ENCODE data around the gene MAGI2. TPM values are rescaled to one million over a fixed set of nuclear protein-coding genes. Genes with fewer than 3 reads are reported as not detected.

MAGI2 gene
- total and polyA plus RNA-seq, 2 experiments from 2014 or later: 10.4 to 26.4 TPM

DNA sequence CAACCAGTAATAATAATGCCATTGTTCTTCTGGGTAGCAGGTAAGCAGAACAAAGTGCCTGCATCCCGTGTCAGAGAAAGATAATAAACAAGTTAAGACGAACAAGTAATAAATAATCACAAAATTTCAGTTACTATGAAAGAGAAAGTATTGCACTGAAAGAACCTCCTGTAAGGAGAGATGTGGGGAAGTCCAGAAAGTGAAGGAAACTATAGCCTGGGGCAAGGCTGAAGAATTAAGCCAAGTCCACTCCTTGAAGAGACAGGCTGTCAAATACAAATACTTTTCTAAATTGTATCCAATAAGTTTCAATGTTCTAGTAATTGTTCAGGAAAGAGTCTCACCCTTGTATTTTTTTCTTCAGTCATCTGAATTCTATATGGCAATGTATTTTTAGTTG is 611.4 kb downstream of the MAGI2 start:
- H3K27ac ChIP-seq (ENCODE audit: low read depth): no peak overlapping the region
- no peak overlapping the region for H3K4me2 ChIP-seq
- no peaks in the 10 kb centered on the region for H3K27me3 ChIP-seq (ENCODE audit: insufficient read depth)
- Mint-ChIP-seq H3K9me3 (no peaks in the 10 kb centered on the region), H3K4me1 (no peaks in the 10 kb centered on the region), H3K27ac (no peak overlapping the region), H3K27me3 (ENCODE audit: insufficient read depth, low read depth, poor library complexity) (peaks cover 2% of the 10 kb centered on the region), H3K36me3 (ENCODE audit: low read depth) (no peaks in the 10 kb centered on the region), H3K4me3 (no peak overlapping the region)
- ATAC-seq (no peak), DNase-seq (ENCODE audit: low spot score) (no peak)
- H4K20me1 ChIP-seq (replicated peaks; ENCODE audit: insufficient read depth): no peaks in the 10 kb centered on the region
- H3K79me2 ChIP-seq (replicated peaks; ENCODE audit: insufficient read depth): no peaks in the 10 kb centered on the region
- TF ChIP-seq STAT1 (IDR thresholded peaks at IDR 0.05; ENCODE audit: unreplicated experiment): no peak
- no peak for TF ChIP-seq EZH2 (IDR thresholded peaks at IDR 0.05; ENCODE audit: low read depth, unreplicated experiment)
- TF ChIP-seq ZNF331 (CRISPR knock-in tag; IDR thresholded peaks at IDR 0.05; ENCODE audit: low read depth): no peak
- no peak for TF ChIP-seq EZH2phosphoT487 (IDR thresholded peaks at IDR 0.05; ENCODE audit: unreplicated experiment)
- H3K4me3 ChIP-seq: no peak overlapping the region
- no peak overlapping the region for H2AFZ ChIP-seq
- no peaks in the 10 kb centered on the region for H3K4me1 ChIP-seq (ENCODE audit: insufficient read depth)
- H3K36me3 ChIP-seq (ENCODE audit: insufficient read depth): no peaks in the 10 kb centered on the region
- H3F3A ChIP-seq (replicated peaks; ENCODE audit: low read depth): no peaks in the 10 kb centered on the region
- no peaks in the 10 kb centered on the region for H3K9me2 ChIP-seq (ENCODE audit: insufficient read depth)

DNA sequence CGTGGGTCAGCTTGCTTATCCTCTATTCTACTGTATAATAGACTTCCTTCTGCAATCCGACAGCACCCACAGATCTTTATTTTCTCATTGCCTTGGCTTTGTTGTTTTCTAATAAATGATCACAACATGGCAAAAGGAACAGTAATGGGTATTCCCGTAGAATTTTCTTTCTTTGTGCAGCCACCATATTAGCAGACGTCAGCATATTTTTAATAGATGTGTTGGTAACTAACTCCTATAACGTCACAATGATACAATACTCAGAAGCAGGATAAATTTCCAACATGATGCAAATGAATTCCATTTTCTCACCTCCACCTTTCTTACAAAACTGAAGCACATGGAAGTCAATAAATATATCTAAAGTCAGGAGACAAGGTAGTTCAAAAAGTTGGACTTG is 617.6 kb downstream of the MAGI2 start:
- H3K9me3 Mint-ChIP-seq: peaks cover 10% of the 10 kb centered on the region; the same call in 2 of the 3 replicates
- H3K27me3 ChIP-seq (ENCODE audit: insufficient read depth): no peaks in the 10 kb centered on the region
- H3K27ac ChIP-seq (ENCODE audit: low read depth): no peak overlapping the region
- H3K27me3 Mint-ChIP-seq (ENCODE audit: insufficient read depth, low read depth, poor library complexity): peaks cover 2% of the 10 kb centered on the region
- H3K36me3 ChIP-seq (ENCODE audit: insufficient read depth): no peaks in the 10 kb centered on the region
- no peak overlapping the region for H2AFZ ChIP-seq
- no peak for ATAC-seq
- H3K4me3 ChIP-seq: no peak overlapping the region
- no peaks in the 10 kb centered on the region for H3K79me2 ChIP-seq (replicated peaks; ENCODE audit: insufficient read depth)
- no peaks in the 10 kb centered on the region for H4K20me1 ChIP-seq (replicated peaks; ENCODE audit: insufficient read depth)
- H3K4me2 ChIP-seq: no peak overlapping the region
- peaks cover 6% of the 10 kb centered on the region; the same call in 1 of the 3 replicates for H3K36me3 Mint-ChIP-seq (ENCODE audit: low read depth)
- H3K27ac Mint-ChIP-seq: no peak overlapping the region
- no peaks in the 10 kb centered on the region for H3K9me2 ChIP-seq (ENCODE audit: insufficient read depth)
- no peak overlapping the region for H3K4me3 Mint-ChIP-seq
- no peaks in the 10 kb centered on the region for H3K4me1 ChIP-seq (ENCODE audit: insufficient read depth)
- DNase-seq (ENCODE audit: low spot score): no peak
- H3F3A ChIP-seq (replicated peaks; ENCODE audit: low read depth): no peaks in the 10 kb centered on the region
- no peaks in the 10 kb centered on the region for H3K4me1 Mint-ChIP-seq
- TF ChIP-seq EZH2 (IDR thresholded peaks at IDR 0.05; ENCODE audit: low read depth, unreplicated experiment): no peak
- TF ChIP-seq, protein P1, sequence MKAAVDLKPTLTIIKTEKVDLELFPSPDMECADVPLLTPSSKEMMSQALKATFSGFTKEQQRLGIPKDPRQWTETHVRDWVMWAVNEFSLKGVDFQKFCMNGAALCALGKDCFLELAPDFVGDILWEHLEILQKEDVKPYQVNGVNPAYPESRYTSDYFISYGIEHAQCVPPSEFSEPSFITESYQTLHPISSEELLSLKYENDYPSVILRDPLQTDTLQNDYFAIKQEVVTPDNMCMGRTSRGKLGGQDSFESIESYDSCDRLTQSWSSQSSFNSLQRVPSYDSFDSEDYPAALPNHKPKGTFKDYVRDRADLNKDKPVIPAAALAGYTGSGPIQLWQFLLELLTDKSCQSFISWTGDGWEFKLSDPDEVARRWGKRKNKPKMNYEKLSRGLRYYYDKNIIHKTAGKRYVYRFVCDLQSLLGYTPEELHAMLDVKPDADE (IDR thresholded peaks at IDR 0.05): no peak
- TF ChIP-seq STAT1 (IDR thresholded peaks at IDR 0.05; ENCODE audit: unreplicated experiment): no peak
- no peak for TF ChIP-seq EZH2phosphoT487 (IDR thresholded peaks at IDR 0.05; ENCODE audit: unreplicated experiment)
- TF ChIP-seq, protein P2, sequence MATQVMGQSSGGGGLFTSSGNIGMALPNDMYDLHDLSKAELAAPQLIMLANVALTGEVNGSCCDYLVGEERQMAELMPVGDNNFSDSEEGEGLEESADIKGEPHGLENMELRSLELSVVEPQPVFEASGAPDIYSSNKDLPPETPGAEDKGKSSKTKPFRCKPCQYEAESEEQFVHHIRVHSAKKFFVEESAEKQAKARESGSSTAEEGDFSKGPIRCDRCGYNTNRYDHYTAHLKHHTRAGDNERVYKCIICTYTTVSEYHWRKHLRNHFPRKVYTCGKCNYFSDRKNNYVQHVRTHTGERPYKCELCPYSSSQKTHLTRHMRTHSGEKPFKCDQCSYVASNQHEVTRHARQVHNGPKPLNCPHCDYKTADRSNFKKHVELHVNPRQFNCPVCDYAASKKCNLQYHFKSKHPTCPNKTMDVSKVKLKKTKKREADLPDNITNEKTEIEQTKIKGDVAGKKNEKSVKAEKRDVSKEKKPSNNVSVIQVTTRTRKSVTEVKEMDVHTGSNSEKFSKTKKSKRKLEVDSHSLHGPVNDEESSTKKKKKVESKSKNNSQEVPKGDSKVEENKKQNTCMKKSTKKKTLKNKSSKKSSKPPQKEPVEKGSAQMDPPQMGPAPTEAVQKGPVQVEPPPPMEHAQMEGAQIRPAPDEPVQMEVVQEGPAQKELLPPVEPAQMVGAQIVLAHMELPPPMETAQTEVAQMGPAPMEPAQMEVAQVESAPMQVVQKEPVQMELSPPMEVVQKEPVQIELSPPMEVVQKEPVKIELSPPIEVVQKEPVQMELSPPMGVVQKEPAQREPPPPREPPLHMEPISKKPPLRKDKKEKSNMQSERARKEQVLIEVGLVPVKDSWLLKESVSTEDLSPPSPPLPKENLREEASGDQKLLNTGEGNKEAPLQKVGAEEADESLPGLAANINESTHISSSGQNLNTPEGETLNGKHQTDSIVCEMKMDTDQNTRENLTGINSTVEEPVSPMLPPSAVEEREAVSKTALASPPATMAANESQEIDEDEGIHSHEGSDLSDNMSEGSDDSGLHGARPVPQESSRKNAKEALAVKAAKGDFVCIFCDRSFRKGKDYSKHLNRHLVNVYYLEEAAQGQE (IDR thresholded peaks at IDR 0.05; ENCODE audit: unreplicated experiment): no peak
- no peak for TF ChIP-seq ZNF114 (CRISPR knock-in tag; IDR thresholded peaks at IDR 0.05)
- TF ChIP-seq, protein P3, sequence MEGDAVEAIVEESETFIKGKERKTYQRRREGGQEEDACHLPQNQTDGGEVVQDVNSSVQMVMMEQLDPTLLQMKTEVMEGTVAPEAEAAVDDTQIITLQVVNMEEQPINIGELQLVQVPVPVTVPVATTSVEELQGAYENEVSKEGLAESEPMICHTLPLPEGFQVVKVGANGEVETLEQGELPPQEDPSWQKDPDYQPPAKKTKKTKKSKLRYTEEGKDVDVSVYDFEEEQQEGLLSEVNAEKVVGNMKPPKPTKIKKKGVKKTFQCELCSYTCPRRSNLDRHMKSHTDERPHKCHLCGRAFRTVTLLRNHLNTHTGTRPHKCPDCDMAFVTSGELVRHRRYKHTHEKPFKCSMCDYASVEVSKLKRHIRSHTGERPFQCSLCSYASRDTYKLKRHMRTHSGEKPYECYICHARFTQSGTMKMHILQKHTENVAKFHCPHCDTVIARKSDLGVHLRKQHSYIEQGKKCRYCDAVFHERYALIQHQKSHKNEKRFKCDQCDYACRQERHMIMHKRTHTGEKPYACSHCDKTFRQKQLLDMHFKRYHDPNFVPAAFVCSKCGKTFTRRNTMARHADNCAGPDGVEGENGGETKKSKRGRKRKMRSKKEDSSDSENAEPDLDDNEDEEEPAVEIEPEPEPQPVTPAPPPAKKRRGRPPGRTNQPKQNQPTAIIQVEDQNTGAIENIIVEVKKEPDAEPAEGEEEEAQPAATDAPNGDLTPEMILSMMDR (conservative IDR thresholded peaks at IDR 0.05; ENCODE audit: low read depth in 2 of 2): no peak
- TF ChIP-seq JUNB (IDR thresholded peaks at IDR 0.05; ENCODE audit: unreplicated experiment): no peak
- no peak for TF ChIP-seq NANOG (IDR thresholded peaks at IDR 0.05; ENCODE audit: borderline replicate concordance)
- no peak for TF ChIP-seq CREB1 (CRISPR knock-in tag; IDR thresholded peaks at IDR 0.05; ENCODE audit: low read depth)
